Right lobe of liver (tissue), 4 donors: ENCODE results near the gene SCNN1A.

Experiments used
- CTCF ChIP-seq, 4 donors: fragments of 200-600 bp in 3 of 4; fragments of 450-650 bp in 1 of 4; IDR thresholded peaks; one replicate each; pipeline versions ENCODE4 v1.5.1 to v1.8.0; 2016 to 2022; ENCODE audit warnings: antibody characterized with exemption in 4 of 4, mild to moderate bottlenecking in 2 of 4
- POLR2A ChIP-seq: fragments of 450-650 bp; IDR thresholded peaks from one replicate; pipeline ENCODE4 v1.6.1; 2017; ENCODE audit warnings: antibody characterized with exemption, mild to moderate bottlenecking
- donor health status: DM: no; HTN: no; CAD: no.
- donor health status: DM: no; HTN: no; CAD: no.
- donor health status: DM: no; HTN: yes; CAD: no.

- TF ChIP-seq CTCF (IDR thresholded peaks at IDR 0.05) (no peak), POLR2A (no peak)
Measured at GRCh38 chr12:6315184-6315583, 60.2 kb downstream of the SCNN1A start.
